ENCODE measurements around the gene PDCD1LG2. TPM values are rescaled to one million over a fixed set of nuclear protein-coding genes. Genes with fewer than 3 reads are reported as not detected.

The PDCD1LG2 gene
- total RNA-seq, 2 donors from 2014 or later, result 1.4 TPM; not detected in 1

GRCh38 chr9:5586391-5586802, 76.1 kb downstream of the PDCD1LG2 start:
- intact Hi-C loops (cut with DNase I), result loop anchor here (5.0 kb wide), 1 partner anchor 149 kb away; the partner anchor contains the start of gene PLGRKT
- Histone ChIP-seq H3K4me1 (replicated peaks) (no peaks in the 10 kb centered on the region), H3K27me3 (replicated peaks; ENCODE audit: insufficient read depth) (no peaks in the 10 kb centered on the region), H3K27ac (no peak overlapping the region), H3K9me3 (no peaks in the 10 kb centered on the region), H3K4me3 (no peak overlapping the region), H3K36me3 (no peaks in the 10 kb centered on the region)
- no peak for TF ChIP-seq POLR2AphosphoS5 (IDR thresholded peaks at IDR 0.05)
- no peak for TF ChIP-seq POLR2A (IDR thresholded peaks at IDR 0.05)
- no peak for TF ChIP-seq CTCF (IDR thresholded peaks at IDR 0.05)
- no peak for DNase-seq (ENCODE audit: low spot score)

DNA sequence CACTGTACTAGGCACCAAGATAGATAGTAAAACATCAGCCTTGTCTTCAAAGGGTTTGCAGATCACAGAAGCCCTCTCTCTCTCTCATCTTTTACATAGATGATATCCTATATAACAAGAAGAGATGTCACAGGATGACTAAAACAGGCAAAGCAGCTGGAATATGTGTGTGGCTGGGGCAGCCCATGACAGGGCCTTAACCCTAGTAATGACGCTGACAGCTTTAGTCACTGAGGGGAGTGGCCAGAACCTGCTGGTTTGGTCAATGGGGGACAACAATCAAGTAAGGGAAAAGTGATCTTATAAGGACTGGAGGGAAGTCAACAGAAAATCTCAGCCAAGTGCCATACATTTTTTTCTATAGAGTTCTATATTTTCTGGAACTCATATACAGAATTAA, 76.7 kb downstream of the PDCD1LG2 start:
- H3K27ac ChIP-seq, result no peak overlapping the region
- H3K4me1 ChIP-seq (replicated peaks), result no peaks in the 10 kb centered on the region
- TF ChIP-seq POLR2AphosphoS5 (IDR thresholded peaks at IDR 0.05) (no peak), CTCF (IDR thresholded peaks at IDR 0.05) (no peak), POLR2A (IDR thresholded peaks at IDR 0.05) (no peak)
- H3K27me3 ChIP-seq (replicated peaks; ENCODE audit: insufficient read depth), result no peaks in the 10 kb centered on the region
- intact Hi-C loops (cut with DNase I), result loop anchor here (5.0 kb wide), 1 partner anchor 150 kb away; the partner anchor contains the start of gene PLGRKT
- no peak overlapping the region for H3K4me3 ChIP-seq
- no peaks in the 10 kb centered on the region for H3K36me3 ChIP-seq
- 78% methylated on average over 1 of the region's 1 CpG for WGBS
- H3K9me3 ChIP-seq, result no peaks in the 10 kb centered on the region
- DNase-seq (ENCODE audit: low spot score), result no peak

DNA sequence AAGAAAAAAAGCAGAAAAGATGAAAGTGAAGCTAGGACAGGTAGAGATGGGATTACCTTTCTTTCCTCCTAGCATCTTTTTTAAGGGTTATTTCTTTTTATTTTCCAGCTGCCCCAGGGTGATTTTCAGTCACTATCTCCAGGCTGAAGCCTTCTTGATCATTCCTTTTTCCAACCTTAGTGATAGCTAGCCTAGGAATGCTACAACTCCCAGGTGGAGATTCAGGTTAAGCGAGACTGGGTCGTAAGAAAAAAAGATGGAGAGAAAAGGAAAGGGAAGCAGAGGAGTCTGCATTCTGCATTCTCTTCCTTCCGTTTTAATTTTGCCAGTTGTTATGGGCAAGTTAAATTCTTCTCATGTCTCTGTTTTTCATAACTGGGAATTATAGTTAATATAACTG, 81.9 kb downstream of the PDCD1LG2 start:
- Histone ChIP-seq H3K36me3 (no peaks in the 10 kb centered on the region), H3K9me3 (no peaks in the 10 kb centered on the region), H3K27me3 (replicated peaks; ENCODE audit: insufficient read depth) (no peaks in the 10 kb centered on the region), H3K4me3 (no peak overlapping the region), H3K27ac (no peak overlapping the region), H3K4me1 (replicated peaks) (no peaks in the 10 kb centered on the region)
- TF ChIP-seq POLR2AphosphoS5 (IDR thresholded peaks at IDR 0.05) (no peak), POLR2A (IDR thresholded peaks at IDR 0.05) (no peak), CTCF (IDR thresholded peaks at IDR 0.05) (no peak)
- no peak for DNase-seq (ENCODE audit: low spot score)
- intact Hi-C loops (cut with DNase I), result loop anchor here (5.0 to 10.0 kb wide), 2 partner anchors 140 to 827 kb away; partner anchors contain the start of gene CD274
- 56% methylated on average over 3 of the region's 3 CpGs for WGBS

DNA sequence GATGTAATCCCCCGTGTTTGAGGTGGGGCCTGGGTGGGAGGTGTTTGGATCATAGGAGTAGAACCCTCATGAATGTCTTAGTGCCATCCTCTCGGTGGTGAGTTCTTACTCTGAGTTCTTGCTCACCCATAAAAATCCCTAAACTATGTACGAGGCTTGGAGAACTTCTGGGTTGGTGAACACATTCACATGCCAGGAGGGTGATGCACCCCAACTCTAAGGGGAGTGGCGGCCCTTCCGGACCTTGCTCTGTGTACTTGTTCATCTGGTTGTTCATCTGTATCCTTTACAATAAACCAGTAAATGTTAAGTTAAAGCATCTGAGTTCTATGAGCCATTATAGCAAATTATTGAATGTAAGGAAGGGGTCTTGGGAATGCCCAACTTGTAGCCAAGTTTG, 82.6 kb downstream of the PDCD1LG2 start:
- TF ChIP-seq POLR2AphosphoS5 (IDR thresholded peaks at IDR 0.05), result no peak
- TF ChIP-seq CTCF (IDR thresholded peaks at IDR 0.05), result no peak
- no peak for TF ChIP-seq POLR2A (IDR thresholded peaks at IDR 0.05)
- DNase-seq (ENCODE audit: low spot score), result no peak
- intact Hi-C loops (cut with DNase I), result loop anchor here (5.0 to 10.0 kb wide), 2 partner anchors 141 to 828 kb away; partner anchors contain the start of gene CD274
- H3K27me3 ChIP-seq (replicated peaks; ENCODE audit: insufficient read depth), result no peaks in the 10 kb centered on the region
- H3K9me3 ChIP-seq, result no peaks in the 10 kb centered on the region
- no peak overlapping the region for H3K27ac ChIP-seq
- H3K4me1 ChIP-seq (replicated peaks), result no peaks in the 10 kb centered on the region
- H3K4me3 ChIP-seq, result no peak overlapping the region
- no peaks in the 10 kb centered on the region for H3K36me3 ChIP-seq
- 85% methylated on average over 5 of the region's 5 CpGs for WGBS

- Histone ChIP-seq H3K36me3 (no peaks in the 10 kb centered on the region), H3K27ac (no peak overlapping the region), H3K9me3 (no peaks in the 10 kb centered on the region), H3K4me3 (no peak overlapping the region), H3K27me3 (replicated peaks; ENCODE audit: insufficient read depth) (no peaks in the 10 kb centered on the region), H3K4me1 (replicated peaks) (no peaks in the 10 kb centered on the region)
- DNase-seq (ENCODE audit: low spot score), result no peak
- intact Hi-C loops (cut with DNase I), result loop anchor here (5.0 to 10.0 kb wide), 2 partner anchors 142 to 829 kb away; partner anchors contain the start of gene CD274
- TF ChIP-seq CTCF (IDR thresholded peaks at IDR 0.05) (no peak), POLR2A (IDR thresholded peaks at IDR 0.05) (no peak), POLR2AphosphoS5 (IDR thresholded peaks at IDR 0.05) (no peak)
- WGBS, result 78% methylated on average over 2 of the region's 2 CpGs
These were observed 83.6 kb downstream of the PDCD1LG2 start for GRCh38 chr9:5593904-5594303.
